ENCODE results near the gene ATP10B. TPM values are rescaled to one million over a fixed set of nuclear protein-coding genes. Genes with fewer than 3 reads are reported as not detected.
"Not testable (repeated sequence)": the region's sequence is repeated elsewhere in the genome, so short reads cannot be mapped to it uniquely, and the experiment has no call there.

ATP10B gene
- total RNA-seq (under 1 TPM in 5 of 9 donors, not detected in 4; 0.08 to 0.35 (median 0.27) TPM), polyA plus RNA-seq (under 1 TPM; 0.03 to 0.04 TPM)
- long read RNA-seq, donor 1 = 0 reads
- long read RNA-seq, donor 2 = 0 reads
- long read RNA-seq, donor 3 = 0 reads

- ATAC-seq = no peak
- no peaks in the 10 kb centered on the region for H3K36me3 ChIP-seq
- WGBS, 4 donors = 62 to 83% (median 76%) methylated on average over 4 of the region's 4 CpGs
- no peaks in the 10 kb centered on the region for H3K4me1 ChIP-seq
- no peak within 1 kb of the TSS for H3K27ac ChIP-seq
- no peak for DNase-seq
- H3K27me3 ChIP-seq = no peaks in the 10 kb centered on the region
- TF ChIP-seq POLR2A (IDR thresholded peaks at IDR 0.05) (no peak), CTCF (IDR thresholded peaks at IDR 0.05) (no peak)
- intact Hi-C loops (cut with DNase I) = no loop called here
- H3K4me3 ChIP-seq = no peak within 1 kb of the TSS
- no peaks in the 10 kb centered on the region for H3K9me3 ChIP-seq
These were observed at the start of gene ATP10B for GRCh38 chr5:160852049-160852448. TSS of gene ATP10B (minus strand) at chr5:160852211. CDS start at chr5:160688074, 164,137 bp downstream.

- Histone ChIP-seq H3K9me3 (peaks cover 0 to 12% (median 0%) of the 10 kb centered on the region in 12 donors), H3K27me3 (peaks cover 0 to 5% (median 0%) of the 10 kb centered on the region in 9 donors), H3K36me3 (no peaks in the 10 kb centered on the region), H3K27ac (no peak overlapping the region), H3K4me3 (no peak overlapping the region), H3K4me1 (no peaks in the 10 kb centered on the region)
- intact Hi-C loops (cut with DNase I) = no loop called here
- TF ChIP-seq CTCF (IDR thresholded peaks at IDR 0.05) (no peak), POLR2A (IDR thresholded peaks at IDR 0.05) (no peak)
- DNase-seq (no peak), ATAC-seq (no peak)
- WGBS, 4 donors = 64 to 71% (median 65%) methylated on average over 1 of the region's 1 CpG
These were observed 49.6 kb upstream of the ATP10B start for GRCh38 chr5:160901656-160902055.

GRCh38 chr5:160899735-160900134, 47.7 kb upstream of the ATP10B start:
- Histone ChIP-seq H3K4me3 (no peak overlapping the region), H3K27me3 (peaks cover 0 to 5% (median 0%) of the 10 kb centered on the region in 9 donors), H3K4me1 (no peaks in the 10 kb centered on the region), H3K27ac (no peak overlapping the region), H3K36me3 (no peaks in the 10 kb centered on the region), H3K9me3 (peaks cover 0 to 15% (median 0%) of the 10 kb centered on the region in 12 donors)
- WGBS, 4 donors = 51 to 54% (median 52%) methylated on average over 4 of the region's 4 CpGs
- intact Hi-C loops (cut with DNase I) = no loop called here
- TF ChIP-seq CTCF (IDR thresholded peaks at IDR 0.05) (no peak), POLR2A (IDR thresholded peaks at IDR 0.05) (no peak)
- DNase-seq (no peak), ATAC-seq (no peak)

GRCh38 chr5:160893180-160893964, 41.4 kb upstream of the ATP10B start:
- H3K27ac ChIP-seq; DNase-seq; H3K4me3 ChIP-seq; H3K27me3 ChIP-seq; H3K36me3 ChIP-seq; ATAC-seq; H3K4me1 ChIP-seq; intact Hi-C loops (cut with DNase I): not testable (repeated sequence)
- 87 to 90% (median 88%) methylated on average over 3 to 6 of the region's 6 CpGs for WGBS, 4 donors
- peaks cover 0 to 15% (median 0%) of the 10 kb centered on the region in 12 donors for H3K9me3 ChIP-seq
